ENCODE results near the gene GJD4. TPM values are rescaled to one million over a fixed set of nuclear protein-coding genes. Genes with fewer than 3 reads are reported as not detected.

GJD4 gene
- polyA plus RNA-seq, 3 donors: not detected

DNA sequence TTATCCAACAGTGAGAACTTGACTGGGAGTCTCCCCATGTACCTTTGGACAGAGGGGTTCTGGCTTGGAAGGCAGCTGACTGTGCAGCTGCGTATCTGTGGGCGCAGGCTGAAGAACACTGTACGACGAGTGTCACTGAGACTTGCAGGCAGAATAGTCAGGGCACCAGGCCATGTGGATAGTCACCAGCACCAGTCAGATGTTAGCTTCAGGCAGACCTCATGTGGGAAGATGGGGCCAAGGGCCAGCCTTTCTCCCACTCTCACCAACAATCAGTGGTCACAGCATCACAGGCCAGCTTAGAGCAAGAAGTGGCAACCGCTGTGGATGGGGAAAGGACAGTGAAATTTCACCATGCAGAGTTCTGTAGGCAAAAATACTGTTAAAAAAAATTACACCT is 43.4 kb upstream of the GJD4 start:
- no peak overlapping the region for H3K4me3 ChIP-seq (replicated peaks in 1 of 3; ENCODE audit: low read depth in 2 of 3, low read length in 3 of 3)
- no peaks in the 10 kb centered on the region for H3K9me3 ChIP-seq (replicated peaks in 1 of 2; ENCODE audit: control insufficient read depth in 1 of 2, insufficient read depth in 1 of 2, low read length in 2 of 2)
- TF ChIP-seq, protein P1, sequence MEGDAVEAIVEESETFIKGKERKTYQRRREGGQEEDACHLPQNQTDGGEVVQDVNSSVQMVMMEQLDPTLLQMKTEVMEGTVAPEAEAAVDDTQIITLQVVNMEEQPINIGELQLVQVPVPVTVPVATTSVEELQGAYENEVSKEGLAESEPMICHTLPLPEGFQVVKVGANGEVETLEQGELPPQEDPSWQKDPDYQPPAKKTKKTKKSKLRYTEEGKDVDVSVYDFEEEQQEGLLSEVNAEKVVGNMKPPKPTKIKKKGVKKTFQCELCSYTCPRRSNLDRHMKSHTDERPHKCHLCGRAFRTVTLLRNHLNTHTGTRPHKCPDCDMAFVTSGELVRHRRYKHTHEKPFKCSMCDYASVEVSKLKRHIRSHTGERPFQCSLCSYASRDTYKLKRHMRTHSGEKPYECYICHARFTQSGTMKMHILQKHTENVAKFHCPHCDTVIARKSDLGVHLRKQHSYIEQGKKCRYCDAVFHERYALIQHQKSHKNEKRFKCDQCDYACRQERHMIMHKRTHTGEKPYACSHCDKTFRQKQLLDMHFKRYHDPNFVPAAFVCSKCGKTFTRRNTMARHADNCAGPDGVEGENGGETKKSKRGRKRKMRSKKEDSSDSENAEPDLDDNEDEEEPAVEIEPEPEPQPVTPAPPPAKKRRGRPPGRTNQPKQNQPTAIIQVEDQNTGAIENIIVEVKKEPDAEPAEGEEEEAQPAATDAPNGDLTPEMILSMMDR (IDR thresholded peaks at IDR 0.05): no peak
- DNase-seq: no peak
- Mint-ChIP-seq H3K4me3 (no peak overlapping the region), H3K27ac (peak overlapping the region in 4 of 7 donors; percentile 19 to 76 (median 41)), H3K27me3 (ENCODE audit: low read depth in 3 of 3) (no peaks in the 10 kb centered on the region), H3K36me3 (peaks cover 47 to 70% of the 10 kb centered on the region in 2 donors), H3K9me3 (peaks cover 0 to 2% (median 0%) of the 10 kb centered on the region in 7 donors), H3K4me1 (peaks cover 17% of the 10 kb centered on the region)
- no peak overlapping the region for H3K9ac ChIP-seq (ENCODE audit: insufficient read depth, low read length, poor library complexity, severe bottlenecking)
- 100% methylated on average over 4 of the region's 5 CpGs for WGBS (ENCODE audit: insufficient coverage)
- H3K79me2 ChIP-seq (ENCODE audit: insufficient read depth, low read length): no peaks in the 10 kb centered on the region
- no peak overlapping the region for H3K4me2 ChIP-seq (replicated peaks; ENCODE audit: extremely low read depth, low read length, poor library complexity, severe bottlenecking)
- peaks cover 68% of the 10 kb centered on the region for H4K20me1 ChIP-seq (ENCODE audit: insufficient read depth, low read length)
- peaks cover 36 to 75% of the 10 kb centered on the region in 2 donors for H3K36me3 ChIP-seq (replicated peaks in 1 of 2; ENCODE audit: control insufficient read depth in 1 of 2, insufficient read depth in 2 of 2, low read length in 2 of 2)
- peak overlapping the region in 1 of 2 donors; percentile 26 for H3K27ac ChIP-seq (ENCODE audit: low read depth in 1 of 2, low read length in 2 of 2)
- H3K27me3 ChIP-seq (ENCODE audit: control insufficient read depth in 2 of 2, insufficient read depth in 2 of 2, low read length in 2 of 2): no peaks in the 10 kb centered on the region
- no peak overlapping the region for H2AFZ ChIP-seq (ENCODE audit: insufficient read depth, low read depth, low read length, poor library complexity, severe bottlenecking)
- H3K4me1 ChIP-seq (ENCODE audit: control insufficient read depth in 1 of 2, insufficient read depth in 2 of 2, low read length in 2 of 2): peaks cover 13 to 14% of the 10 kb centered on the region in 2 donors
- intact Hi-C loops (cut with micrococcal nuclease): no loop called here

DNA sequence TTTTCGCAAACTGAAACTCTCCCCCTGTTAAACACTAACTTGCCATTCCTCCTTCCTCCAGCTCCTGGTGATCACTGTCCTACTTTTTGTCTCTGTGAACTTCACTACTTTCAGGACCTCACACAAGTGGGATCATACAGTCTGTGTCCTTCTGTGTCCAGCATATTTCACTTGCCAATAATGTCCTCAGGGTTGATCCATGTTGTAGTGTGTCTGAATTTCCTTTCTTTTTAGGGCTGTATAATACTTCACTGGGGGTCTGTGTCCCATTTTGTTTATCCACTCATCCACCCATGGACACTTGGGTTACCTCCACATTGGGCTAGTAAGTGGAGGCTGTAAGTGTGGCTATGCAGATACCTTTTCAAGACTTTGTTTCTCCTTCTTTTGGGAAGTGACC is 42.7 kb upstream of the GJD4 start:
- H3K27me3 ChIP-seq (ENCODE audit: control insufficient read depth in 2 of 2, insufficient read depth in 2 of 2, low read length in 2 of 2): no peaks in the 10 kb centered on the region
- H3K79me2 ChIP-seq (ENCODE audit: insufficient read depth, low read length): no peaks in the 10 kb centered on the region
- no peak overlapping the region for H3K4me3 ChIP-seq (replicated peaks in 1 of 3; ENCODE audit: low read depth in 2 of 3, low read length in 3 of 3)
- Mint-ChIP-seq H3K27me3 (ENCODE audit: low read depth in 3 of 3) (no peaks in the 10 kb centered on the region), H3K36me3 (peaks cover 50 to 70% of the 10 kb centered on the region in 2 donors), H3K9me3 (peaks cover 0 to 2% (median 0%) of the 10 kb centered on the region in 7 donors), H3K4me3 (no peak overlapping the region), H3K27ac (peak overlapping the region in 2 of 7 donors; percentile 9 to 52), H3K4me1 (peaks cover 17% of the 10 kb centered on the region)
- DNase-seq: no peak
- TF ChIP-seq, protein P1 (IDR thresholded peaks at IDR 0.05): no peak
- H4K20me1 ChIP-seq (ENCODE audit: insufficient read depth, low read length): peaks cover 68% of the 10 kb centered on the region
- no peak overlapping the region for H2AFZ ChIP-seq (ENCODE audit: insufficient read depth, low read depth, low read length, poor library complexity, severe bottlenecking)
- intact Hi-C loops (cut with micrococcal nuclease): no loop called here
- peaks cover 42 to 75% of the 10 kb centered on the region in 2 donors for H3K36me3 ChIP-seq (replicated peaks in 1 of 2; ENCODE audit: control insufficient read depth in 1 of 2, insufficient read depth in 2 of 2, low read length in 2 of 2)
- WGBS (ENCODE audit: insufficient coverage): 80% methylated on average over 1 of the region's 1 CpG
- peak overlapping the region in 1 of 2 donors; percentile 26 for H3K27ac ChIP-seq (ENCODE audit: low read depth in 1 of 2, low read length in 2 of 2)
- no peak overlapping the region for H3K9ac ChIP-seq (ENCODE audit: insufficient read depth, low read length, poor library complexity, severe bottlenecking)
- H3K9me3 ChIP-seq (replicated peaks in 1 of 2; ENCODE audit: control insufficient read depth in 1 of 2, insufficient read depth in 1 of 2, low read length in 2 of 2): no peaks in the 10 kb centered on the region
- H3K4me2 ChIP-seq (replicated peaks; ENCODE audit: extremely low read depth, low read length, poor library complexity, severe bottlenecking): no peak overlapping the region
- H3K4me1 ChIP-seq (ENCODE audit: control insufficient read depth in 1 of 2, insufficient read depth in 2 of 2, low read length in 2 of 2): peaks cover 13 to 14% of the 10 kb centered on the region in 2 donors

All from CD14-positive monocyte (primary cell).